SK-N-SH (cell line): ENCODE data around the gene PRPF40B. TPM values are rescaled to one million over a fixed set of nuclear protein-coding genes. Genes with fewer than 3 reads are reported as not detected.
A peak's percentile ranks its signal among the peaks of the same experiment; 100 is the strongest.

ENCODE experiments used
- CTCF ChIA-PET: fragments of 300-600, 350-600 bp; formaldehyde crosslinking; extraction: SDS; loops from one replicate; lab custom pipeline; 2021; lab: Yijun Ruan, JAX
- POLR2A ChIA-PET: fragments of 350-600 bp; sonication (Branson Sonifier 250); formaldehyde crosslinking; extraction: SDS; loops from one replicate; lab custom pipeline; 2020; ENCODE audit warnings: antibody characterized with exemption, inconsistent platforms; lab: Yijun Ruan, JAX
- DNase-seq: peaks from one replicate; pipeline ENCODE4 v3.0.0; 2012
- H2AFZ ChIP-seq: fragments of 200-600 bp; sonication (generic); 2 replicates; pipeline ENCODE4 v1.8.1; 2016; ENCODE audit warnings: antibody characterized with exemption, mild to moderate bottlenecking, low read depth
- H3F3A ChIP-seq: fragments of 200-600 bp; sonication (generic); replicated peaks from 2 replicates; pipeline ENCODE3; 2016; ENCODE audit warnings: antibody characterized with exemption, mild to moderate bottlenecking; ENCODE audit not compliant: insufficient read depth
- H3K27ac ChIP-seq, 2 experiments: fragments of 200-500 bp in 1 of 2; fragments of 200-600 bp in 1 of 2; sonication (Bioruptor generic) in 1 of 2; sonication (generic), shearing (Covaris generic) in 1 of 2; 2 replicates each; pipeline versions ENCODE4 v1.5.1 to v1.6.1; 2014 to 2016; ENCODE audit warnings: low read depth in 2 of 2, inconsistent platforms in 1 of 2, low read length in 1 of 2, mild to moderate bottlenecking in 1 of 2, mixed read lengths in 1 of 2
- H3K27me3 ChIP-seq: fragments of 200-600 bp; sonication (generic), shearing (Covaris generic); 2 replicates; pipeline ENCODE4 v1.6.1; 2016; ENCODE audit warnings: mixed run types; ENCODE audit not compliant: insufficient read depth
- H3K36me3 ChIP-seq, 2 experiments: fragments of 200-500 bp in 1 of 2; fragments of 200-600 bp in 1 of 2; sonication (Bioruptor generic) in 1 of 2; sonication (generic) in 1 of 2; replicated peaks in 1 of 2; 2 replicates each; pipeline versions ENCODE3 to v1.5.1; 2014 to 2016; ENCODE audit warnings: low read length in 1 of 2, mild to moderate bottlenecking in 1 of 2; ENCODE audit not compliant: insufficient read depth in 2 of 2, control insufficient read depth in 1 of 2
- H3K4me1 ChIP-seq, 2 experiments: fragments of 200-500 bp in 1 of 2; fragments of 200-600 bp in 1 of 2; sonication (Bioruptor generic) in 1 of 2; sonication (generic), shearing (Covaris generic) in 1 of 2; 2 replicates each; pipeline versions ENCODE4 v1.5.1 to v1.6.1; 2014 to 2016; ENCODE audit warnings: low read depth in 1 of 2, low read length in 1 of 2, mixed run types in 1 of 2; ENCODE audit not compliant: insufficient read depth in 2 of 2, control insufficient read depth in 1 of 2
- H3K4me2 ChIP-seq: fragments of 200-600 bp; sonication (generic), shearing (Covaris generic); 2 replicates; pipeline ENCODE4 v1.6.1; 2017; ENCODE audit warnings: mixed run types
- H3K4me3 ChIP-seq, 2 experiments: fragments of 200-500 bp in 1 of 2; fragments of 200-600 bp in 1 of 2; sonication (Bioruptor generic) in 1 of 2; sonication (generic), shearing (Covaris generic) in 1 of 2; 2 replicates each; pipeline versions ENCODE4 v1.5.1 to v1.8.1; 2014 to 2016; ENCODE audit warnings: low read depth in 2 of 2, inconsistent platforms in 1 of 2, low read length in 1 of 2, mild to moderate bottlenecking in 1 of 2, mixed read lengths in 1 of 2, moderate library complexity in 1 of 2
- H3K79me2 ChIP-seq: fragments of 200-600 bp; sonication (generic); 2 replicates; pipeline ENCODE4 v1.8.1; 2017; ENCODE audit warnings: mild to moderate bottlenecking; ENCODE audit not compliant: insufficient read depth
- H3K9ac ChIP-seq: fragments of 200-600 bp; sonication (generic); 2 replicates; pipeline ENCODE4 v1.6.1; 2017; ENCODE audit warnings: mixed run types
- H3K9me2 ChIP-seq: fragments of 200-600 bp; sonication (generic); 2 replicates; pipeline ENCODE4 v1.6.1; 2017; ENCODE audit warnings: mixed run types
- H3K9me3 ChIP-seq: fragments of 200-600 bp; sonication (generic); 2 replicates; pipeline ENCODE4 v1.6.1; 2017; ENCODE audit warnings: mixed run types, mild to moderate bottlenecking, moderate library complexity
- H4K20me1 ChIP-seq: fragments of 200-600 bp; sonication (generic); 2 replicates; pipeline ENCODE4 v1.6.1; 2017; ENCODE audit warnings: mild to moderate bottlenecking, mixed run types; ENCODE audit not compliant: insufficient read depth
- CTCF ChIP-seq: fragments of 200-600 bp; sonication (generic); IDR thresholded peaks from 2 replicates; pipeline ENCODE4 v1.6.1; 2017; ENCODE audit warnings: antibody characterized with exemption, mild to moderate bottlenecking, moderate library complexity
- ELF1 ChIP-seq: IDR thresholded peaks from 2 replicates; pipeline ENCODE4 v1.4.0; 2012
- EZH2phosphoT487 ChIP-seq: fragments of 200-600 bp; sonication (generic); IDR thresholded peaks from 2 replicates; pipeline ENCODE4 v1.6.1; 2017; ENCODE audit warnings: low read depth, mixed run types, mild to moderate bottlenecking, antibody characterized with exemption, moderate library complexity, borderline replicate concordance
- FOSL2 ChIP-seq: IDR thresholded peaks from 2 replicates; pipeline ENCODE4 v1.4.0; 2012; ENCODE audit warnings: low read depth, mild to moderate bottlenecking, moderate library complexity, borderline replicate concordance
- FOXJ3 ChIP-seq: sonication (generic); formaldehyde crosslinking; IDR thresholded peaks from 2 replicates; pipeline ENCODE4 v1.5.1; 2020; ENCODE audit warnings: mild to moderate bottlenecking, missing genetic modification reagents
- FOXM1 ChIP-seq: IDR thresholded peaks from 2 replicates; pipeline ENCODE4 v1.4.0; 2012; ENCODE audit warnings: low read depth, mild to moderate bottlenecking
- PBX3 ChIP-seq: IDR thresholded peaks from 2 replicates; pipeline ENCODE4; 2012
- POLR2AphosphoS5 ChIP-seq: IDR thresholded peaks from 2 replicates; pipeline ENCODE4 v1.6.1; 2012; ENCODE audit warnings: low read depth, low read length
- RAD21 ChIP-seq: IDR thresholded peaks from 2 replicates; pipeline ENCODE4 v1.6.1; 2012; ENCODE audit warnings: mild to moderate bottlenecking, low read length
- RCOR1 ChIP-seq: fragments of 150-350 bp; IDR thresholded peaks from 2 replicates; pipeline ENCODE4 v1.6.1; 2017; ENCODE audit warnings: antibody characterized with exemption, low read length
- RFX5 ChIP-seq: IDR thresholded peaks from 2 replicates; pipeline ENCODE4 v1.6.1; 2012; ENCODE audit warnings: mild to moderate bottlenecking, improper control_type of control experiment, low read length
- RXRA ChIP-seq: IDR thresholded peaks from 2 replicates; pipeline ENCODE4 v1.4.0; 2012; ENCODE audit warnings: low read depth, mild to moderate bottlenecking, borderline replicate concordance
- TAF1 ChIP-seq: IDR thresholded peaks from 2 replicates; pipeline ENCODE4 v1.6.1; 2012; ENCODE audit warnings: low read depth, mild to moderate bottlenecking, low read length, moderate library complexity, borderline replicate concordance
- TCF12 ChIP-seq: IDR thresholded peaks from 2 replicates; pipeline ENCODE4 v1.4.0; 2012
- USF1 ChIP-seq: IDR thresholded peaks from 2 replicates; pipeline ENCODE4 v1.4.0; 2012; ENCODE audit warnings: low read depth, borderline replicate concordance
- USF2 ChIP-seq: fragments of 150-350 bp; IDR thresholded peaks from 2 replicates; pipeline ENCODE4 v1.6.1; 2017; ENCODE audit warnings: antibody characterized with exemption, low read length, low read depth, borderline replicate concordance
- YY1 ChIP-seq: IDR thresholded peaks from 2 replicates; pipeline ENCODE4 v1.4.0; 2012; ENCODE audit warnings: low read depth, mild to moderate bottlenecking
- ZBTB33 ChIP-seq: IDR thresholded peaks from 2 replicates; pipeline ENCODE4 v1.4.0; 2012; ENCODE audit warnings: low read depth, borderline replicate concordance
- whole genome bisulfite sequencing: methylation state at CpG from one replicate; pipeline ENCODE4 v1.1.6; 2017; ENCODE audit warnings: low lambda C conversion rate; 5-methylcytosine and 5-hydroxymethylcytosine counted together
- polyA plus RNA-seq, 3 experiments: library from polyadenylated mRNA; depleted of rRNA; stranded (reverse); fragments of >200 nt; gene quantifications; 2 replicates each; pipeline ENCODE4 v1.2.3, GENCODE V29; 2012

PRPF40B gene
- polyA plus RNA-seq, 1 of the 3 experiments (the other 2 are of a cell fraction): 27.0 TPM

GRCh38 chr12:49588281-49588680, 35.1 kb upstream of the PRPF40B start:
- peaks cover 28 to 33% of the 10 kb centered on the region in 2 experiments for H3K36me3 ChIP-seq
- peak overlapping the region in 1 of 2 experiments; percentile 48; a peak in 1 of 4 replicates for H3K27ac ChIP-seq
- H3K4me1 ChIP-seq: peaks cover 0 to 19% of the 10 kb centered on the region in 2 experiments; a peak in 1 of 4 replicates
- ChIA-PET CTCF (interaction anchor here (1.4 to 2.0 kb wide), 2 partner anchors 9 to 230 kb away, joined by 5 to 8 read pairs; no protein-coding TSS in a partner anchor), POLR2A (no interaction called here)
- no peak overlapping the region for H3K9ac ChIP-seq
- no peaks in the 10 kb centered on the region for H3F3A ChIP-seq
- no peak overlapping the region for H3K4me3 ChIP-seq
- no peaks in the 10 kb centered on the region for H3K9me2 ChIP-seq
- H3K79me2 ChIP-seq: no peaks in the 10 kb centered on the region; the same call in 1 of the 2 replicates
- WGBS: 100% methylated on average over 6 of the region's 7 CpGs
- no peaks in the 10 kb centered on the region for H3K27me3 ChIP-seq
- DNase-seq: no peak
- no peak overlapping the region for H2AFZ ChIP-seq
- H3K4me2 ChIP-seq: no peak overlapping the region
- no peaks in the 10 kb centered on the region for H3K9me3 ChIP-seq
- no peak for TF ChIP-seq USF2
- TF ChIP-seq CTCF: no peak
- TF ChIP-seq RCOR1: no peak
- no peak for TF ChIP-seq RFX5
- no peak for TF ChIP-seq POLR2AphosphoS5
- TF ChIP-seq PBX3: no peak
- no peak for TF ChIP-seq FOXJ3 (CRISPR knock-in tag)
- no peak for TF ChIP-seq ZBTB33
- TF ChIP-seq TCF12: no peak
- TF ChIP-seq EZH2phosphoT487: no peak
- TF ChIP-seq ELF1: no peak
- no peak for TF ChIP-seq YY1
- TF ChIP-seq RAD21: no peak
- TF ChIP-seq RXRA: no peak
- TF ChIP-seq TAF1: no peak
- no peak for TF ChIP-seq FOXM1
- no peak for TF ChIP-seq USF1
- TF ChIP-seq FOSL2: no peak
- H4K20me1 ChIP-seq: no peaks in the 10 kb centered on the region
